HepG2 (cell line): ENCODE measurements around the gene ASPHD1. TPM values are rescaled to one million over a fixed set of nuclear protein-coding genes. Genes with fewer than 3 reads are reported as not detected.
A peak's percentile ranks its signal among the peaks of the same experiment; 100 is the strongest.

Experiments used
- CEBPG ChIP-seq: IDR thresholded peaks from 2 replicates; pipeline ENCODE4 v1.6.1; 2016
- CHD2 ChIP-seq: IDR thresholded peaks from 2 replicates; pipeline ENCODE4 v1.6.1; 2011; ENCODE audit warnings: low read depth, low read length, improper control_type of control experiment
- ETV6 ChIP-seq: sonication (generic); formaldehyde crosslinking; conservative IDR thresholded peaks from 2 replicates; pipeline ENCODE4 v1.4.0; 2020; ENCODE audit warnings: missing genetic modification reagents
- EZH2 ChIP-seq: conservative IDR thresholded peaks from 2 replicates; pipeline ENCODE4 v1.6.1; 2012; ENCODE audit warnings: mild to moderate bottlenecking, low read depth, low read length, moderate library complexity
- FUBP1 ChIP-seq: sonication (generic); formaldehyde crosslinking; IDR thresholded peaks from 2 replicates; pipeline ENCODE4 v1.5.1; 2020; ENCODE audit warnings: missing genetic modification reagents, mild to moderate bottlenecking, borderline replicate concordance
- GATA4 ChIP-seq: sonication (generic); IDR thresholded peaks from 2 replicates; pipeline ENCODE4 v1.6.1; 2016; ENCODE audit warnings: antibody characterized with exemption, low read depth, borderline replicate concordance
- HMGA1 ChIP-seq: sonication (generic); formaldehyde crosslinking; conservative IDR thresholded peaks from 2 replicates; pipeline ENCODE4 v1.4.0; 2020; ENCODE audit warnings: missing genetic modification reagents
- KDM5A ChIP-seq: fragments of 200-600 bp; sonication (generic); IDR thresholded peaks from 2 replicates; pipeline ENCODE4 v1.7.0; 2018; ENCODE audit warnings: antibody characterized with exemption, mild to moderate bottlenecking, low read length, borderline replicate concordance
- MEF2D ChIP-seq: sonication (generic); formaldehyde crosslinking; IDR thresholded peaks from 2 replicates; pipeline ENCODE4 v1.5.1; 2020; ENCODE audit warnings: mild to moderate bottlenecking, missing genetic modification reagents
- NAIF1 ChIP-seq: sonication (generic); formaldehyde crosslinking; IDR thresholded peaks from 2 replicates; pipeline ENCODE4 v1.5.0; 2020; ENCODE audit warnings: mild to moderate bottlenecking, missing genetic modification reagents, borderline replicate concordance
- RAD51 ChIP-seq: fragments of 450-650 bp; IDR thresholded peaks from 2 replicates; pipeline ENCODE4 v1.6.1; 2016; ENCODE audit warnings: borderline replicate concordance
- RFX1 ChIP-seq: fragments of 450-650 bp; IDR thresholded peaks from 2 replicates; pipeline ENCODE4 v1.6.1; 2017
- SALL2 ChIP-seq: sonication (generic); formaldehyde crosslinking; IDR thresholded peaks from 2 replicates; pipeline ENCODE4 v1.8.1; 2023; ENCODE audit warnings: mild to moderate bottlenecking, missing genetic modification reagents, inconsistent platforms
- ZFP90 ChIP-seq: sonication (generic); formaldehyde crosslinking; IDR thresholded peaks from 2 replicates; pipeline ENCODE4 v1.8.0; 2022; ENCODE audit warnings: missing genetic modification reagents, mild to moderate bottlenecking, inconsistent platforms, borderline replicate concordance
- ZMYM4 ChIP-seq: sonication (generic); formaldehyde crosslinking; IDR thresholded peaks from 2 replicates; pipeline ENCODE4 v1.8.1; 2023; ENCODE audit warnings: mild to moderate bottlenecking, missing genetic modification reagents
- ZNF296 ChIP-seq: sonication (generic); formaldehyde crosslinking; conservative IDR thresholded peaks from 2 replicates; pipeline ENCODE4 v1.5.0; 2020; ENCODE audit warnings: mild to moderate bottlenecking, missing genetic modification reagents
- ZNF562 ChIP-seq: sonication (generic); formaldehyde crosslinking; IDR thresholded peaks from 2 replicates; pipeline ENCODE4 v1.8.0; 2022; ENCODE audit warnings: missing genetic modification reagents, borderline replicate concordance
- ZNF652 ChIP-seq: IDR thresholded peaks from 2 replicates; pipeline ENCODE4 v1.6.1; 2016; ENCODE audit warnings: low read depth, borderline replicate concordance
- ZNF780A ChIP-seq: sonication (generic); formaldehyde crosslinking; IDR thresholded peaks from 2 replicates; pipeline ENCODE4 v1.8.0; 2022; ENCODE audit warnings: mild to moderate bottlenecking, missing genetic modification reagents, moderate library complexity
- ZNF788 ChIP-seq: sonication (generic); formaldehyde crosslinking; IDR thresholded peaks from 2 replicates; pipeline ENCODE4 v1.5.0; 2020; ENCODE audit warnings: mild to moderate bottlenecking, missing genetic modification reagents, borderline replicate concordance
- polyA plus RNA-seq, 8 experiments: library from polyadenylated mRNA; depleted of rRNA in 3 of 8; stranded (reverse) in 7 of 8; unstranded in 1 of 8; fragments of >200 nt; fragmentation: Illumina TruSeq in 4 of 8; extraction: Trizol in 4 of 8; gene quantifications; 2 replicates each; pipeline versions ENCODE4 v1.2.1 to v1.2.3, GENCODE V29; 2011 to 2016; ENCODE audit warnings: low read depth in 4 of 8, missing spikeins in 1 of 8, mixed read lengths in 1 of 8; ENCODE audit not compliant: insufficient read depth in 1 of 8
- total RNA-seq, 5 experiments: library from RNA; depleted of rRNA; stranded (reverse); fragments of >200 nt; fragmentation: Illumina TruSeq; extraction: Trizol; gene quantifications; 2 replicates each; pipeline ENCODE4 v1.2.3, GENCODE V29; 2016; ENCODE audit warnings: low read depth in 1 of 5
- TF ChIP-seq, protein P1 (sequence below): sonication (generic); formaldehyde crosslinking; IDR thresholded peaks from 2 replicates; pipeline ENCODE4 v1.4.0; 2020; ENCODE audit warnings: missing genetic modification reagents, low read depth, mild to moderate bottlenecking, borderline replicate concordance
- TF ChIP-seq, protein P2 (sequence below): sonication (generic); formaldehyde crosslinking; IDR thresholded peaks from 2 replicates; pipeline ENCODE4 v1.4.0; 2020; ENCODE audit warnings: mild to moderate bottlenecking, missing genetic modification reagents
- TF ChIP-seq, protein P3 (sequence below): sonication (generic); formaldehyde crosslinking; IDR thresholded peaks from 2 replicates; pipeline ENCODE4 v1.8.1; 2023; ENCODE audit warnings: mild to moderate bottlenecking, missing genetic modification reagents
- TF ChIP-seq, protein P4 (sequence below): sonication (generic); formaldehyde crosslinking; IDR thresholded peaks from 2 replicates; pipeline ENCODE4 v1.4.0; 2020; ENCODE audit warnings: mild to moderate bottlenecking, missing genetic modification reagents

The ASPHD1 gene
- total and polyA plus RNA-seq, 2 of the 13 experiments (the other 11 are each of a cell fraction or from before 2014, with no cell fraction given): 13.1 to 19.7 TPM

DNA sequence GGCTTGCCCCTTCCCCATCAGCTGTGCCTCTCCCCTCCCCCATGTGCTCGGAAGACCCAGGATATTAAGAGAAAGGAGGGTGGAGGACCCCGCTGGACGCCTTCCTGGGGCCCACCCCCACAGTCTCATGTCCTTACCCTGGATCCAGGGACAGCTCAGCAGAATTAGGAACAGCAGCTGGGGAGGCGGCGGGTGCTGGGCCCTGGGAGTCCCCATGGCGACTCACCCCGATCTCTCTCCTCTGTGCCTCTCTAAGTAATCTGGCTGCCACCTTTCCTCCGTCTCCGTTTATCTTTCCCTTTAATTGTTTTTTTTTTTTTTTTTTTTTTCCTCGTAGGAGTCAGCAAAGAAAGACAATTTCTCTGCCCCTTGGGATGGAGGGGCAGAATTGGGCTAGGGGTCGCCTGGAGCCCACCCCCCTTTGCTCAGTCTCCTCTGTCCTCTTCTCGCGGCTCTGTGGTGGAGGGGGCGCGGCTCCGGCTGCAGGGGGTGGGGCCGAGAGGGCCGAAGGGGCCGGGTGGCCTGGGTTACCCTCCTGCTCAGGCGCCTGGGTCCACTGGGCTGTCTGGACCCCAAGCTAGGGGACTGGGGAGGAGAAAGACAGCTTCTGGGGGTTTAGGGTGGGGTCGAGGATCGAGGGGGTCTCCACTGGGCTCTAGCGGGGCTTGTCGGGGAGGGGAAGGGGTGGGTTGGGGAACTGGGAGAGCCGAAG lies 1.3 kb upstream of the ASPHD1 start (continued):
- TF ChIP-seq ZNF562 (CRISPR knock-in tag): no peak
- TF ChIP-seq ETV6 (CRISPR knock-in tag): 0 out of 2 replicates have a peak, but pooled peaks have one; percentile 43
- TF ChIP-seq ZNF652 (CRISPR knock-in tag): no peak
- 0 out of 2 replicates have a peak, but pooled peaks have one; percentile 7 for TF ChIP-seq ZNF296 (CRISPR knock-in tag)
- TF ChIP-seq KDM5A: peak; percentile 35; the same call in 1 of the 2 replicates
- TF ChIP-seq GATA4: no peak
- no peak for TF ChIP-seq RAD51
- no peak; the same call in 1 of the 2 replicates for TF ChIP-seq SALL2 (CRISPR knock-in tag)
- no peak for TF ChIP-seq ZNF780A (CRISPR knock-in tag)
- TF ChIP-seq HMGA1: no peak
- no peak for TF ChIP-seq EZH2
- TF ChIP-seq ZMYM4 (CRISPR knock-in tag): no peak
- TF ChIP-seq RFX1: no peak
- TF ChIP-seq FUBP1 (CRISPR knock-in tag): no peak
- TF ChIP-seq ZNF788 (CRISPR knock-in tag): peak; percentile 10; the same call in 1 of the 2 replicates
- TF ChIP-seq, protein P1, sequence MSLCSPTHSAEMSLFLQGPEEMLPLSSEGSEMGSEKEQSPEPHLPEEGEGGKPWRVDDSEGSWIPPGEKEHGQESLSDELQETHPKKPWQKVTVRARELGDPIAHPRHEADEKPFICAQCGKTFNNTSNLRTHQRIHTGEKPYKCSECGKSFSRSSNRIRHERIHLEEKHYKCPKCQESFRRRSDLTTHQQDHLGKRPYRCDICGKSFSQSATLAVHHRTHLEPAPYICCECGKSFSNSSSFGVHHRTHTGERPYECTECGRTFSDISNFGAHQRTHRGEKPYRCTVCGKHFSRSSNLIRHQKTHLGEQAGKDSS: no peak
- peak; percentile 5; the same call in 1 of the 2 replicates for TF ChIP-seq MEF2D (CRISPR knock-in tag)
- TF ChIP-seq, protein P2, sequence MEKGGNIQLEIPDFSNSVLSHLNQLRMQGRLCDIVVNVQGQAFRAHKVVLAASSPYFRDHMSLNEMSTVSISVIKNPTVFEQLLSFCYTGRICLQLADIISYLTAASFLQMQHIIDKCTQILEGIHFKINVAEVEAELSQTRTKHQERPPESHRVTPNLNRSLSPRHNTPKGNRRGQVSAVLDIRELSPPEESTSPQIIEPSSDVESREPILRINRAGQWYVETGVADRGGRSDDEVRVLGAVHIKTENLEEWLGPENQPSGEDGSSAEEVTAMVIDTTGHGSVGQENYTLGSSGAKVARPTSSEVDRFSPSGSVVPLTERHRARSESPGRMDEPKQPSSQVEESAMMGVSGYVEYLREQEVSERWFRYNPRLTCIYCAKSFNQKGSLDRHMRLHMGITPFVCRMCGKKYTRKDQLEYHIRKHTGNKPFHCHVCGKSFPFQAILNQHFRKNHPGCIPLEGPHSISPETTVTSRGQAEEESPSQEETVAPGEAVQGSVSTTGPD (CRISPR knock-in tag): 0 out of 2 replicates have a peak, but pooled peaks have one; percentile 6
- TF ChIP-seq, protein P3, sequence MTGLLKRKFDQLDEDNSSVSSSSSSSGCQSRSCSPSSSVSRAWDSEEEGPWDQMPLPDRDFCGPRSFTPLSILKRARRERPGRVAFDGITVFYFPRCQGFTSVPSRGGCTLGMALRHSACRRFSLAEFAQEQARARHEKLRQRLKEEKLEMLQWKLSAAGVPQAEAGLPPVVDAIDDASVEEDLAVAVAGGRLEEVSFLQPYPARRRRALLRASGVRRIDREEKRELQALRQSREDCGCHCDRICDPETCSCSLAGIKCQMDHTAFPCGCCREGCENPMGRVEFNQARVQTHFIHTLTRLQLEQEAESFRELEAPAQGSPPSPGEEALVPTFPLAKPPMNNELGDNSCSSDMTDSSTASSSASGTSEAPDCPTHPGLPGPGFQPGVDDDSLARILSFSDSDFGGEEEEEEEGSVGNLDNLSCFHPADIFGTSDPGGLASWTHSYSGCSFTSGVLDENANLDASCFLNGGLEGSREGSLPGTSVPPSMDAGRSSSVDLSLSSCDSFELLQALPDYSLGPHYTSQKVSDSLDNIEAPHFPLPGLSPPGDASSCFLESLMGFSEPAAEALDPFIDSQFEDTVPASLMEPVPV (CRISPR knock-in tag): 0 out of 2 replicates have a peak, but pooled peaks have one; percentile 0
- peak; percentile 9; the same call in 1 of the 2 replicates for TF ChIP-seq NAIF1 (CRISPR knock-in tag)
- TF ChIP-seq ZFP90 (CRISPR knock-in tag): 0 out of 2 replicates have a peak, but pooled peaks have one; percentile 7
- TF ChIP-seq CEBPG (CRISPR knock-in tag): no peak
- TF ChIP-seq, protein P4, sequence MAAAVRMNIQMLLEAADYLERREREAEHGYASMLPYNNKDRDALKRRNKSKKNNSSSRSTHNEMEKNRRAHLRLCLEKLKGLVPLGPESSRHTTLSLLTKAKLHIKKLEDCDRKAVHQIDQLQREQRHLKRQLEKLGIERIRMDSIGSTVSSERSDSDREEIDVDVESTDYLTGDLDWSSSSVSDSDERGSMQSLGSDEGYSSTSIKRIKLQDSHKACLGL (CRISPR knock-in tag): peak; percentile 14; the same call in 1 of the 2 replicates
- peak; percentile 79 for TF ChIP-seq CHD2
